Measurements from ENCODE around the gene CEACAM18. TPM values are rescaled to one million over a fixed set of nuclear protein-coding genes. Genes with fewer than 3 reads are reported as not detected.

CEACAM18 gene
- total and polyA plus RNA-seq, 10 of the 15 experiments (the other 5 are each of a cell fraction or from before 2014, with no cell fraction given), result not detected

- TF ChIP-seq, protein P1, sequence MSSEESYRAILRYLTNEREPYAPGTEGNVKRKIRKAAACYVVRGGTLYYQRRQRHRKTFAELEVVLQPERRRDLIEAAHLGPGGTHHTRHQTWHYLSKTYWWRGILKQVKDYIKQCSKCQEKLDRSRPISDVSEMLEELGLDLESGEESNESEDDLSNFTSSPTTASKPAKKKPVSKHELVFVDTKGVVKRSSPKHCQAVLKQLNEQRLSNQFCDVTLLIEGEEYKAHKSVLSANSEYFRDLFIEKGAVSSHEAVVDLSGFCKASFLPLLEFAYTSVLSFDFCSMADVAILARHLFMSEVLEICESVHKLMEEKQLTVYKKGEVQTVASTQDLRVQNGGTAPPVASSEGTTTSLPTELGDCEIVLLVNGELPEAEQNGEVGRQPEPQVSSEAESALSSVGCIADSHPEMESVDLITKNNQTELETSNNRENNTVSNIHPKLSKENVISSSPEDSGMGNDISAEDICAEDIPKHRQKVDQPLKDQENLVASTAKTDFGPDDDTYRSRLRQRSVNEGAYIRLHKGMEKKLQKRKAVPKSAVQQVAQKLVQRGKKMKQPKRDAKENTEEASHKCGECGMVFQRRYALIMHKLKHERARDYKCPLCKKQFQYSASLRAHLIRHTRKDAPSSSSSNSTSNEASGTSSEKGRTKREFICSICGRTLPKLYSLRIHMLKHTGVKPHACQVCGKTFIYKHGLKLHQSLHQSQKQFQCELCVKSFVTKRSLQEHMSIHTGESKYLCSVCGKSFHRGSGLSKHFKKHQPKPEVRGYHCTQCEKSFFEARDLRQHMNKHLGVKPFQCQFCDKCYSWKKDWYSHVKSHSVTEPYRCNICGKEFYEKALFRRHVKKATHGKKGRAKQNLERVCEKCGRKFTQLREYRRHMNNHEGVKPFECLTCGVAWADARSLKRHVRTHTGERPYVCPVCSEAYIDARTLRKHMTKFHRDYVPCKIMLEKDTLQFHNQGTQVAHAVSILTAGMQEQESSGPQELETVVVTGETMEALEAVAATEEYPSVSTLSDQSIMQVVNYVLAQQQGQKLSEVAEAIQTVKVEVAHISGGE (CRISPR knock-in tag; IDR thresholded peaks at IDR 0.05), result no peak
- no peak for TF ChIP-seq TCF7 (IDR thresholded peaks at IDR 0.05; ENCODE audit: borderline replicate concordance)
- TF ChIP-seq BACH1 (IDR thresholded peaks at IDR 0.05; ENCODE audit: borderline replicate concordance), result no peak
- TF ChIP-seq, protein P2, sequence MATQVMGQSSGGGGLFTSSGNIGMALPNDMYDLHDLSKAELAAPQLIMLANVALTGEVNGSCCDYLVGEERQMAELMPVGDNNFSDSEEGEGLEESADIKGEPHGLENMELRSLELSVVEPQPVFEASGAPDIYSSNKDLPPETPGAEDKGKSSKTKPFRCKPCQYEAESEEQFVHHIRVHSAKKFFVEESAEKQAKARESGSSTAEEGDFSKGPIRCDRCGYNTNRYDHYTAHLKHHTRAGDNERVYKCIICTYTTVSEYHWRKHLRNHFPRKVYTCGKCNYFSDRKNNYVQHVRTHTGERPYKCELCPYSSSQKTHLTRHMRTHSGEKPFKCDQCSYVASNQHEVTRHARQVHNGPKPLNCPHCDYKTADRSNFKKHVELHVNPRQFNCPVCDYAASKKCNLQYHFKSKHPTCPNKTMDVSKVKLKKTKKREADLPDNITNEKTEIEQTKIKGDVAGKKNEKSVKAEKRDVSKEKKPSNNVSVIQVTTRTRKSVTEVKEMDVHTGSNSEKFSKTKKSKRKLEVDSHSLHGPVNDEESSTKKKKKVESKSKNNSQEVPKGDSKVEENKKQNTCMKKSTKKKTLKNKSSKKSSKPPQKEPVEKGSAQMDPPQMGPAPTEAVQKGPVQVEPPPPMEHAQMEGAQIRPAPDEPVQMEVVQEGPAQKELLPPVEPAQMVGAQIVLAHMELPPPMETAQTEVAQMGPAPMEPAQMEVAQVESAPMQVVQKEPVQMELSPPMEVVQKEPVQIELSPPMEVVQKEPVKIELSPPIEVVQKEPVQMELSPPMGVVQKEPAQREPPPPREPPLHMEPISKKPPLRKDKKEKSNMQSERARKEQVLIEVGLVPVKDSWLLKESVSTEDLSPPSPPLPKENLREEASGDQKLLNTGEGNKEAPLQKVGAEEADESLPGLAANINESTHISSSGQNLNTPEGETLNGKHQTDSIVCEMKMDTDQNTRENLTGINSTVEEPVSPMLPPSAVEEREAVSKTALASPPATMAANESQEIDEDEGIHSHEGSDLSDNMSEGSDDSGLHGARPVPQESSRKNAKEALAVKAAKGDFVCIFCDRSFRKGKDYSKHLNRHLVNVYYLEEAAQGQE (IDR thresholded peaks at IDR 0.05; ENCODE audit: low read depth, low read length), result no peak
- TF ChIP-seq CEBPB (IDR thresholded peaks at IDR 0.05; ENCODE audit: borderline replicate concordance in 1 of 2, low read depth in 2 of 2, low read length in 2 of 2), result no peak
- no peak for TF ChIP-seq CHD4 (IDR thresholded peaks at IDR 0.05)
These were observed 9.8 kb upstream of the CEACAM18 start (continued) for GRCh38 chr19:51468545-51468920.

All from GM12878 (cell line).